ENCODE data around the gene LARGE1.

The LARGE1 gene

DNA sequence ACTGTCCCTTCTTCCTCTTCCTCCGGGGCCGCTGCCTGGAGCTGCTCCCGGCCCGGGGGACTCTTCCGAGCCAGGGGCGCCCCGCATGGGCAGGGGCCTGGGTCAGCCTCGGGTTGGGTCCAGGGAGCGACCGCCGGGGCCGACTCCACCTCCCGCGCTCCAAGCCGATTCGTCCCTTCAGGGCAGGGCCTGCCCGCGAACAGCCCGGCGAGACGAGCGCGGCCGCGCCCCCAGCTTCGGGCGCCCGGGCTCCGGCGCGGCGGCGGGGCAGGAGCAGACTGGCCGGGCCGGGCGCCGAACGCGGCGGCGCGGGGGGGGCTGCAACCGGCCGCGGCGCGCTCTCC lies at the start of gene LARGE1:
Gene LARGE1 (minus strand): TSS at position 280 of the 344 bp plus-strand sequence.
- no peak for DNase-seq

DNA sequence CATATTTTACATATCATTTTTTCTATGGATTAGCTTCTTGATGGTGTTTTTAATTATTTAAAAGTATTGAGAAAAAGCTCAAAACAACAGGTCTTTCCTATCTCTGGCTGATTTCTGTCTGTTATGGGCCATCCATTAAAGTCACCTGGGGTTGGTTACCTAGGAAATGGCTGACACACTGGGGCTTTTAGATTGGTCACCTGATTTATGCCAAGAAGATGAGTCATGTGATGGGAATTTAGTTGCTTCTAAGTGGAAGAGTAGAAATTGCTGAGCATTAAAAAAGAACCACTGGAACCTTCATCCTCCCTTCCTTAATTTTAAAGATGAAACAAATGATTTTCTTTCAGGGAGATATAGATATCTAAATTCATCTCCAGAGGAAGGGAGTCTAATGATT lies 48.8 kb upstream of the LARGE1 start:
- DNase-seq, result no peak

DNA sequence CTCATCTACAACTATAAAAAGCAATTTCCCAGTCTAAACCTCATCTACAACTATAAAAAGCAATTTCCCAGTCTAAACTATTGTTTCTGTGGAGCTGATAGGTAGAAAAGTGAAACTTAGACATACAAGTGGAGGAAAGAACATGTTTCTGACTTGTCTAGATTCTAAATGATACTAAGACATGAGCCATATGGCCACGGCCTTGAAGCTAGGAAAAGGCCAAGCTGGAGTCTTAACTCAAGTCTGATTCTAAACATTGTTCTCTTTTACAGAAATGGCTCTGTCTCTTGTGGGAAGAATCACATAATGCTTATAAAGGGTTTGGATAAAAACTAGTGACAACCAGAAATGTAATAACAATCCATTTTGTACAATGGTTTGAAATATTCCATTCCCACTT lies 43.8 kb upstream of the LARGE1 start:
- DNase-seq, result no peak

DNA sequence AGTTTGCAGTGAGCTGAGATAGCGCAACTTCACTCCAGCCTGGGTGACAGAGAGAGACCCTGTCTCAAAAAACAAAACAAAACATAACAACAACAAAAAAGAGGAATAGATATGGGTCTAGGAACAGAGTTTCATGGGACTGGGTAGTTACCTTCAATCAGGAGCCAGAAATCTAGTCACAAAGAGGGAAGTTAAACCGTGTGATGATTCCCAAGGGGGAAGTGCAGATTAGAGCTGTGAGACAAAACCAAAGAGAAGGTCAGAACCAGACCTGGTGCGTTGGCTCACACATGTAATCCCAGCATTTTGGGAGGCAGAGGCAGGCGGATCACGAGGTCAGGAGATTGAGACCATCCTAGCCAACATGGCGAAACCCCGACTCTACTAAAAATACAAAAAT lies 42.1 kb upstream of the LARGE1 start:
- no peak for DNase-seq

DNA sequence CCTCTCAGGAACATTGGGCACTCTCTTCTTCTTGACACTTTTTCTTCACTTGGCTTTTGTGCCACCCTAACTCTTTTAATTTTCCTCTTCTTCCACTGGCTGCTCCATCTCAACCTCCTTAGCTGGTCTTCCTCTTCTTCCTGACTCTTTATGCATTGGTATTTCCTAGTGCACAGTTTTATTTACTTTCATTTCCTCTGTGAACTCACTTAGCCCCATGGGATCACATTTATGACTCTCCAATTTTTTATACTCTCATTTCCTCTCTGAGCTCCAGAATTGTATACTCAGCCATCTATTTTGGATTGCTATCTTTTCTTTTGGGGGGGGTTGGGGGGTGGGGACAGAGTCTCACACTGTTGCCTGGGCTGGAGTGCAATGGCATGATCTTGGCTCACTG lies 38.5 kb upstream of the LARGE1 start:
- DNase-seq, result no peak

DNA sequence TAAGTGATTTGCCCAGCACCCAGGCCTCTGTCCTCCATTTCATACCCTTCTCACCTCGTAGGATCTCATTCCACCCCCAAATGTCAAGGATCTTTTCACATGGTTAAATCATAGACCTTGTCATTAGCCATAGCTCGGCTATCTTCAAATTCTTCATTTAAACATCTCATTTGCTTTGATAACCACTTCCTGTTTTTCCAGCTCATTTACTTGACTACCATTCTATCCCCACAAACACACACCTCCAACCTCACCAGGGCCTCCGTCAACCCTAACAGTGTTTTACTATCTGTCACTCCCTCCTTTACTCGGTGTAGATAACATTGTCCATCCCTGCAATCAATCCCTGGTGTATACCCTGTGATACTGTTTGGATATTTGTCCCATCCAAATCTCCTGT lies 36.8 kb upstream of the LARGE1 start:
- no peak for DNase-seq

DNA sequence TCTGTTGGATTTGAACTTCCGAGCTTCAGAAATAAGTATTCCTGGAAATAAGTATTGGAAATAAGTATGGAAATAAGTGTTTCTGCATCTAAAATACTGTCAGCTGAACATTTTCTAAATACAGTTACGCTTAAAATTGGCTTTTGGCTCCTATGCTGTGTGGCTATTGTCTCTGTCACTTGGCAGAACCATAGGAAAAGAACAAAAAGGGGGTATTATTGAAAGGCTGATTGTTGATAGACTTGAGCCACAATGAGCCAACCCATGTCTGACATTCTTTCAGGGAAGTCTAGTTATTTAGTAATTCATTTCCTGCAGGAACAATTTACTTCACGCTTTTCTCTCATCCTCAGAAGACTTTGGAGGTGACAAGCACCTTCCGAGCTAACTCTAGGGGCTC lies 32.5 kb upstream of the LARGE1 start:
- DNase-seq, result no peak

DNA sequence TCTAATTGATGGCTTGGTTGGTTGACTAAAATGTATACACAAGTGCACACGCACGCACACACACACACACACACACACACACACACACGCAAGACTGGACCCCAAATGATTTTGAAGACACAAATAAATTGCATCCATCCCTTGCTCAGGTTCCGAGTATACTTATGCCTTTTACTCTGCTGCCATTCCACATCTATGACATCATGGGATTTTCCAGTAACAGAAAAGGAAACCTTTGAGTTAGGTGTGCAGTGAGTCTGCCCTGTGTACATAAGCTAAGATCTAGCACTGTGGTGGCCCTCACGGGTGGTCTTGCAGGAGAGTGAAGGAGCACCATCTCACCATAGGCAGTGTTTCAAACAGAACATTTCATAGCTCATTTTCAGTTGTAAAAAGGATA lies 20.5 kb upstream of the LARGE1 start:
- no peak for DNase-seq

DNA sequence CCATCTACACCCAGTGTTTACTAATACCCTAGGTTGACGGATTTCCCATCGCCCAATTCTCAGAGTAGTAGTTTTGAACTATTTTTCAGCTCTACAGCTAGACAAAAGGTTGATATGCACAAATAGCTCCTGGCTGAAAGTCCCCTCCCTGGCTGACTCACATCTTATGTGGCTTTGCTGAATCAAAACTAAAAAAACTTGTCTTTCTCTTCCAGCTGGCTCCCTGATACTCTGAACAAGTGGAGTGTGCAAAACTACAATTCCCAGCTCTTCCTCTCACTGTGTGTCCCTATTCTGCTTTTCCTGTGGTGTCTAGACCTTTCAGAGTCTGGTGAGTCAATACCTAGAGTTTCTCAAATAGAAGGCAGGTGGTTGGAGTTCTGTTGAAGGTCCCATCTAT lies 12.7 kb upstream of the LARGE1 start:
- no peak for DNase-seq

DNA sequence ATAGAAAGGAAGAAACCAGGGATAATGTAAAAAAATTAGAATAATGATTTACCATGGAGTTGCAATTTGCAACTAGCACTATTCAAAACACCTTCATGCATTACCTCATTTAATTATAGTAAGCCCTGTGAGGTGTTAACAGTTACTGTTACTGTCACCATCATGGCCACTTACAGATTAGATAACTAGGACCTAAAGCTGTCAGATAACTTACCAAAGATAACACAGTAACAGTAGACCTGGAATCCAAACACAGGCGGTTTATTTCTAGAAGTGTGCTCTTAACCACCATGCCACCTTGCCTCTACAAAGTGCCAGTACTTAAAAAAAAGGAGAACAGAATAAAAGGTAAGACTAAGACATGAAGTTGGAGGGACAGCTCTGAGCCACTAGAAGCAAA lies 11.1 kb upstream of the LARGE1 start:
- DNase-seq, result no peak

DNA sequence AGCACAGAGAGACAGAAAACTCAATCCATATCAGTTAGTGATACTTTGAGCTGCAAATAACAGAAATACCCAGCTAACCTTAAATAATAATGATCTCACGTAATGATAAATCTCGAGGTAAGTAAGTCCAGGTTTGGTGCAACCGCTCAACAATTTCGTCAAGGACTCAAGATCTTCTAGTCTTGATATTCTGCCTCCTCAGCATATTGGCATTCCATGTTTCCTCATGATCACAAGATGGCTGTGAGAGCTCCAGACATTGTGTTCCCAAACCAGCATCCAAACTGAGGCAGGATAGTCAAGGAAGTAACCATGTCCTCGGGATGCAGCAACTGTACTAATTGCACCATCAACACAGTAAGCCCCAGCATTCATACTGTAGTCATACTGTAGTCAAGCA lies 7.5 kb upstream of the LARGE1 start:
- DNase-seq, result no peak

DNA sequence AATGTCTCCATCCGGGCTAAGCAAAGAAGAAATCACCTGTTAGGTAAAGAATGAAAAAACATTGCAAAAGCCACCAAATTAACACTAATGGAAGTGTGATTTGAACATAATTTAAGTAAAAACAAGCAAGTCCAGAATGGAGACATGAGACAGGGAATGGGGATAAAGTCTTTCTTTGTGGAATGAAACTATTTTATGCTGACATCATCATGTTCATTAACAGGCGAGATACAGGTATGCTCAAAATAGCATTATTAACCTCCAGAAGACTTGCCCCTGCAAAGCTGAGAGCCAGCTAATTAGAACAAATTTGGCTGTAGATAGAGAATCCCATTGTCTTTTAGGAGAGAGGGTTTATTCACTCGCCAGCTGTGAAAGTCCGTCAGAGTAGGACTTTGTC lies 4.9 kb upstream of the LARGE1 start:
- no peak for DNase-seq

DNA sequence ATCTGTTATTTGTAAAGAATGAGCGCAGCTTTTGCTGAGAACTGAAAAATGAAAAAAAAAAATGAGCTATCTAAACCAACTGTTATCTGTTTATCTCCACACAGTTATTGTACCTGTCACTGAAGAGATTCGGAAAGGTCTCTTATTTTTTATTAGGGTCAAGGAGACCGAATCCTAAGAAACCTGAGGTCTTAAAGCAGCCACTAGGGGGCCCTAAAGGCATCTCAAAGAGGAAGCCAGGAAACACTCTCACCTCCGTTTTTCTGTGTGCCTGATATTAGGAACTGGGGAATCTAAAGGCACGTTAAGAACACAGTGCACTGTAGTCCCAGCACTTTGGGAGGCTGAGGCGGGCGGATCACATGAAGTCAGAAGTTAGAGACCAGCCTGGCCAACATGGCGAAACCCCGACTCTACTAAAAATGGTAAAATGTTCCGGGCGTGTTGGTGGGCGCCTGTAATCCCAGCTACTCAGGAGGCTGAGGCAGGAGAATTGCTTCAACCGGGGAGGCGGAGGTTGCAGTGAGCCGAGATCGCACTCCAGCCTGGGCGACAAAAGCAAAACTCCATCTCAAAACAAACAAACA lies 3.5 kb upstream of the LARGE1 start:
- DNase-seq, result no peak

DNA sequence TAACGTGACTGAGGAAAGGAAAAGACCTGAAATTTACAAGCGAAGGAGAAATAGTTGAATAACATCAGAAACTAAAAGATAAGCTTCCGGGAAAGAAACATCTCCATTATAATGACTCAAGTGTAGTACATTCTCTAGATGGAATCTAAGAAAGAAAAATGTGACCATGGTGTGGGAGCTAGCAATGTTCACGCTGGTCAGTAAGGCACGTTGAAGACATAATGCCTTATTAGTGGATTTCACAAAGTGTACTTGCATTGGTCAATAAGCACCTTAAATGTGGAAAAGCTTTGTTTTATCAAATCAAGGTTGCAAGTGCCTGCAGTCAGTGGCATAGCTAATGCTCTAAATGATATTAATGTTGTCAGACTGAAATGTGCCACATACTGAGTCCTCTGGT lies 2.8 kb upstream of the LARGE1 start:
- no peak for DNase-seq

DNA sequence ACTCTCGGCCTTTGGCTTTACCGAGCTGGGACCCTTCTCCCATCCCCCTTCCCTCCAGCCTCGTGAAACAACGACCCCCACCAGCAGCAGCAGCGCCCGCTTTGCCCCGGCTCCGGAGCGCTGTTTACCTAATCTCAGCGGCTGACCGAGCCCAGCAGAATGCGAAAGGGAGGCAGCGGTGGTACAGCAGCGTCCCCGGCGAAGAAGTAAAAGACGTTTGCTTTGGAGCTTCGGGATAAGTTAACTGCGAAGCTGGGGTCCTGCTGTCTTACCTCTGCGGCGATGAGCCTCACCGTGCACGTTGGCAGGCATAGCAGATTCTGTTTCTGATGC lies 2.0 kb upstream of the LARGE1 start:
- no peak for DNase-seq

DNA sequence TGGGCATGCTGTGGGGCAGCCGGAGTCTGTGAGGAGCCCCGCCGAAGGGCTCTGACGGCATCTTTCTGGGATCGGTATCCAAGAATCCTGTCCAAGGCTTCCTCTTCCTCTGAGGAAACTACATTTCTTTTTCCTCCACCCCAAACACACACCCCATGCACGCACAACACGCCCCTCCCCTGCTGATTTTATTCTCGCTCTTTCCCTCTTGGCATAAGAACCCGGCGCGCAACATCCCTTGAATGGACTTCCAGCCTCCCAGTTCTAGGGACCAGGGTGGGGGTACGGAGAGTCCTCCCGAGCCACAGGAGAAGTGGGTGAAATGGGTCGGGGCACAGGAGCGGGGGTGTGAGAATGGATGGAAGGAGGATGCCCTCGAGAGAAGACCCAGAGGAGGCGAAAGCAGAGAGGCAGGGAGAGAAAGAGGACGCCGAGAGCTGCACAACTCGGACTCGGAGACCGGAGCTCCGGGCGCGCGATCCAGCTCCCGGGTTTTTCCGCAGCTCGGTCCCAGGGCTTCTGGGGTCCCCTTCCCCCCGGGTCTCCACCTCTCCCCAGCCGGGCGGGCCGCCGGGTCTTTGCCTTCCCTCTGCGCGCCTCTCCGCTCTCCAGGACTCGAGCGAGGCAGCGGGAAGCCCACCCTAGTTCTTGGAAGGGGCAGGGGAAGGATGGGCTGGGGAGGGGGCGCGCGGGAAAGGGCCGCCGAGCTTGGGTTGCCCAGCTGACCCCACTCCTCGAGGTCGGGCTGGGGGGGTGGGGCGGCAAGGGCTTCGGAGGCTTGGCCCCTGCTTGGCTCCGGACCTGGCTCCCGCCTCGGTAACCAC lies 1.5 kb upstream of the LARGE1 start:
- no peak for DNase-seq

DNA sequence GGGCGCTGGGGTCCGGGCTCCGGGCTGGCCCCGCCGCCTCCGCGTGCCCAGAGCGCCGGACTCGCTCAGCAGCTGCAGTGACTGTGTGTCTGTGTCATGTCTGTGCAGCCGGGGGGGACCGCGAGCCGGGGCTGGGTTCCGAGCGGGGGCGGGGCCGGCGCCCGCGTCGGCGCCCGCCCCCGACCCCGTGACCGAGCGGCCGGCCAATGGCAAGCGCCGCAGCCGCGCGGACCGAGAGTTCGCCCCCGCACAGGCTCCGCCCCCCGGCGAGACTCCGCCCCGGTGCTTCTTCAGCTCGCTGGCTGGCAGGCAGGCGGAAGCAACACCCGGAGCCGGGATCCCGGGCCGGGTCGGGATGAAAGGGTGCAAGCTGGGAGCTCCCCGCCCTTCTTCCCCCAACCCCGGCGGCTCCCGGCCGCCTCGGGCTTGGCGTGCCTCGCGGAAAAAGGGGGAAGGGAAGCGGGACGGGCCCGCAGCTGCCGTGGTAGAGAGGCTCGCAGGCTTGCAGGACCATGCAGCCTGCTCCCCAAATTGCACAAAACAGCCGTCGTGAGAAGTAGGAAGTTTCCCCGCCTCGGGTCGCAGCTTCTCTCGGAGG lies 750 bp upstream of the LARGE1 start:
- peak; percentile 53 for DNase-seq

DNA sequence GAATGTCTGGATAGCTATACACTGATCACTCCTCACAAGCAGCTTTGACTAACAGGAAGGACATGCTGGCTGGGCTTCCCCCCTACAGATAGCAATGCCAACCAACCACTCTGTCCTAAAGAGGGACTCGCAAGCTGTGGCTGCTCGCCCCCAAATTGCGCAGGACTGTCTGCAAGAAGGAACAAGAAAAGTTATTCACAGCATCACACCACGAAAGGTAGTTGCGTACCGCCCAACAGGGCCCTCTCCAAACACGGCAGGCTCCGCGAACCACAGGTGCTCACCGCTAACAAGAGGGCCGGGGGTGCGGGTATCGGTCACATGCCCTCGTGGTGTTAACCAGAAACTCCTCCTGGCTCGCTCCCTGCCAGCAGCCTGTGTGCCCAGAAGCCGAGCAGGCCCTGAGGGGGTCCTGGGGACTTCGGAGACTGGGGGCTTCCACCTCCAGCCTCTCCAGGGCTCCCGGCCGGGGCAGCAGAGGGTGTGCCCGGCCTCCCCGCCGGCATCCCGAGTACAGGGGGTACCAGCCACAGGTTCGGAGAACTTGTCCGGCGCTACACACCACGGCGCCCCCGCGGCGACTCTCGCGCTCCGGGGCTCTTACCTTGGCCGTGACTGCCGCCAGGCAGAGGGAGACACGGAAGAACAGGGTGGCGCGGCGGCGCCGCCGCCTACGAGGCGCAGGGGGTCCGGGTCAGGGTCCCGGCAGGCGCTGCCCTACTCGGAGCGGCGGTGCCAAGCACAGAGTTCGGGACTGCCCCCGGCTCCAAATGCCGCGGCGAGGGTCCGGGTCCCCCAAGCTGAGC lies 682 bp downstream of the LARGE1 start:
- no peak for DNase-seq

DNA sequence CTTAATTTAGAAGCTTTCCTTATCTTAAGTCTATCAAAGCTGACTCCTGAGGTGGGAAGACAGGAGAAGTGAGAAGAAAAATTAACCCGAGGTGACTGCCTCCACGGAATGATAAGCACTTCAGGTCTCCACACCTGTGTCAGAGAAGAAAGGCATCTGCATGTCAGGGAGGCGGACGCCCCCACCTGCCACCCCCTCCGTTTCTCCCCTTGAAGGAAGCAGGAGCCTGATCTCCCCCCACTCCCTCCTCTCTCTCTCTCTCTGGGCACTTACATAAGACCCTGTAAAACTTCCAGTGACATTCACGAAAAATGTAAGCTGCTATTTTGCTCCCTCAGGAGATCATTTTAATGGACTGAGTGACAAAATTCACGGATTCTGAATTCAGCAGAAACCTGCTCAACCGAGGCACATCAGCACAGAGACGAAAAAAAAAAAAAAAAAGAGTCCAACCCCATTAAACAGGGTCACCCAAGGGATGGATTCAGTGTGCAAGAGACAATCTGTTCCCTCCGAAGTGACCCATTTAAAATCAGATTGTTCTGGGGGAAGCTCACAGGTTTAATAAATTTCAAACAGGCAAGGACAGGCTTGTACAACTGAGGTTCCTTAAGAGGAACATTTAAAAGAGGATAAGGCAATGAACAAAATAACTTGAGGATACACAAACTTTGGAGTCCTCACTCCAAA lies 1.5 kb downstream of the LARGE1 start:
- DNase-seq, result no peak

DNA sequence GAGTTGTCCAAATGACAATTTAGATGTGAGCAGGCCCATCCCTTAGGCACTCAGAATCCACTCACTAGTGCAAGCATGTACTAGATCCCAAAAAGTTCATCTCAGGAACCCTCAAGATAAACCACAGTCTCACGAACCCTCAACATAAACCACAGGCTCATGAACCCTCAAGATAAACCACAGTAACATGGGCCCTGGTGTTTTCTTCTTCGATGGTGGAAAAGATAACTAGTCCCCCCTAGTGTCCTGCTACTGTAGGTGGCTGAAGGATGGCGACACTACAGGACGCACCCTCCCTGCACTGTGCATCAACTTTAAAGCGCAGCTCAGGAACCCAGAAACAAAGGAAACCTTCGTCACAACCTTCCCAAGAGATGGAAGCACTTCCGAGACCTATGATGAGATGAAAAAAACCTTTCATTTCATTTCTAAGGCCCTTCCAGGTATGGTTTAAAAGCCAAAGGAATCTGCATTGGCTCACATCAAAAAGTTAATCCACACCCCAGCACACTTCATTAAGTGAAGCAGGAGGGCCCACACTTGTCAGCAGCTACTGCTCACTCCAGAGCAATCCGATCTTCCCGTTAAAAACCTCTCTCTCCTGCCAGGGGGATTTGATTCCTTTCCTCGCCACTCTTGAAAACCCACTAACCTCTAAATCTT lies 2.4 kb downstream of the LARGE1 start:
- no peak for DNase-seq

DNA sequence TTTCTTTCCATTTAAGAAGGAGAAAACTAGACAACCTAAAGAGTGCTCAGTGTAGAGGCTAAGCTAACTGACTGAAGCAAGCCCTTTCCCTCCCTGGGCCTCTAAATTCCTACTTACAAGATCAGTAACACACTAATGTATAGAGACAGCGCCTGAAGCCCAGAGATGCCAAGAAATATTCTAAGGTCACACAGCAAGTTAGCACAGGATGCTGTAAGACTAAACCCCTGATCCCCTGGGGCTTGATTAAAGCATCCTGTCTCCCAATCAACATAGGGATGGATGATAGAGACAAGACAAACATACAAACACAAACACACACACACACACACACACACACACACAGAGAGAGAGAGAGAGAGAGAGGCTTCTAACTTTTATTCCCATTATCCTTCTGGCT lies 5.6 kb downstream of the LARGE1 start:
- DNase-seq, result no peak

DNA sequence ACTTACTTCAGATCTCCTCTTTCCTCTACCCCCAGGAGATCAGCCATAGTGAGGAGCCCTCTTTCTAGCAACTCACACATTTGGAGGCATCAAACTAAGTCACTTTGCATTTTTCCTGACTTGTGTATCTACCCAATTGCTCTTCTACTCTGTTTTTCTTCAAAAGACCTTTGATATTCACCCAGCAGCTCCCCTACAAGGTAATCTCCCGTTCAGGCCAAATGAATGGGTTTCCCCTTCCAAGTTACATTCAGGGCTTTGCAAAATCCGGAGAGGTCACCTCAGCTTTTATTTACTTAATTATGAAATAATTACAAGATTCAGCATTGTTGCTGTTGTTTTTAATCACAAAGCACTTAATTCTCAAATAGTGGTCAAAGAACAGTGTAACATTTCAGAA lies 6.1 kb downstream of the LARGE1 start:
- DNase-seq, result no peak

DNA sequence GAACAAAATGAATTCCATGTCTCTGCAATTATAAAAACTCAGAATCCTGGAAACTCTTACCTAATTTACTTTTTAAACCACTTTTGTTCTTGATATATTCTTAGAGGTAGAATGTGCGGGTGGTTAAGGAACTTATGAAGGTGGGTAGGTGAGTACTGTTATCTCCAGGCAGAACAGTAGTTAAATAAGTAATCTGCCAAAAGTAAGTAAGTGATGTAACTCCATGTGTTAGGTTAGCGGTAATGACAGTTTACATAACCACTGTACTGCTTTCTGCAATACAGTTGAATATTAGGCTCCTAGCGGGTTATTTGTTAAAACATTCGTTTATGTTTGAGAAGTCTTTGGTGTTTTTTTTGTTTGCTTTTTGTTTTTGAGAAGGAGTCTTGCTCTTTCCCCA lies 7.1 kb downstream of the LARGE1 start:
- no peak for DNase-seq

All from DMS 273 treated with DMSO at 0.1 percent for 48 hours (cell line).